Measurements from ENCODE around the gene VTI1A.

GRCh38 chr10:112397592-112397991 lies 49.4 kb upstream of the VTI1A start:
- TF ChIP-seq ZBTB49 (CRISPR knock-in tag; IDR thresholded peaks at IDR 0.05; ENCODE audit: borderline replicate concordance) (no peak), ZFP36 (IDR thresholded peaks at IDR 0.05; ENCODE audit: borderline replicate concordance, low read depth, low read length, partially characterized antibody) (no peak), POLR2AphosphoS5 (IDR thresholded peaks at IDR 0.05; ENCODE audit: low read depth, low read length) (no peak), POLR2A (IDR thresholded peaks at IDR 0.05; ENCODE audit: insufficient read depth in 1 of 2, low read depth in 2 of 2, low read length in 2 of 2) (no peak), ZSCAN9 (CRISPR knock-in tag; IDR thresholded peaks at IDR 0.05; ENCODE audit: borderline replicate concordance) (no peak)

All from HepG2 (cell line).